CD4-positive, alpha-beta T cell treated with Interleukin-6 at 100 ng/mL for 8 hours (primary cell): ENCODE results near the gene MTM1.

ENCODE experiments used
- DNase-seq: peaks from one replicate; pipeline ENCODE4 v3.0.0-alpha.2; 2020; ENCODE audit warnings: mixed read lengths, low spot score

Gene MTM1

GRCh38 chrX:150568320-150569154 lies at the start of gene MTM1:
MTM1 (plus strand) TSS chrX:150568621; CDS start chrX:150592615, 23,994 bp downstream.
- DNase-seq: peak; percentile 94

GRCh38 chrX:150522494-150522893 lies 45.9 kb upstream of the MTM1 start:
- no peak for DNase-seq

- DNase-seq: no peak
These were observed 43.1 kb upstream of the MTM1 start for GRCh38 chrX:150525061-150525919.

- no peak for DNase-seq
These were observed 41.7 kb upstream of the MTM1 start for GRCh38 chrX:150526692-150527091.

GRCh38 chrX:150527108-150527507 lies 41.3 kb upstream of the MTM1 start:
- DNase-seq: no peak

- DNase-seq: no peak
These were observed 38.8 kb upstream of the MTM1 start for GRCh38 chrX:150529587-150529986.

- no peak for DNase-seq
These were observed 37.6 kb upstream of the MTM1 start for GRCh38 chrX:150530821-150531220.

GRCh38 chrX:150531467-150531866 lies 37.0 kb upstream of the MTM1 start:
- DNase-seq: no peak

GRCh38 chrX:150533863-150534262 lies 34.6 kb upstream of the MTM1 start:
- DNase-seq: no peak

GRCh38 chrX:150536455-150537116 lies 31.8 kb upstream of the MTM1 start:
- no peak for DNase-seq

- no peak for DNase-seq
These were observed 30.6 kb upstream of the MTM1 start for GRCh38 chrX:150537851-150538250.

GRCh38 chrX:150540965-150541364 lies 27.5 kb upstream of the MTM1 start:
- DNase-seq: no peak

GRCh38 chrX:150542846-150543229 lies 25.6 kb upstream of the MTM1 start:
- DNase-seq: no peak

GRCh38 chrX:150543230-150544155 lies 24.9 kb upstream of the MTM1 start:
- DNase-seq: no peak

- DNase-seq: peak; percentile 17
These were observed 24.1 kb upstream of the MTM1 start for GRCh38 chrX:150544222-150544787.

- no peak for DNase-seq
These were observed 23.3 kb upstream of the MTM1 start for GRCh38 chrX:150544835-150545770.

GRCh38 chrX:150546711-150547153 lies 21.7 kb upstream of the MTM1 start:
- DNase-seq: peak; percentile 46

GRCh38 chrX:150547375-150548115 lies 20.9 kb upstream of the MTM1 start:
- DNase-seq: no peak

GRCh38 chrX:150548251-150548650 lies 20.2 kb upstream of the MTM1 start:
- no peak for DNase-seq
